Measurements from ENCODE around the gene GPS2. TPM values are rescaled to one million over a fixed set of nuclear protein-coding genes. Genes with fewer than 3 reads are reported as not detected.
A peak's percentile ranks its signal among the peaks of the same experiment; 100 is the strongest.

Gene GPS2
- total and polyA plus RNA-seq, 8 donors, result 48.2 to 102 (median 80.8) TPM

DNA sequence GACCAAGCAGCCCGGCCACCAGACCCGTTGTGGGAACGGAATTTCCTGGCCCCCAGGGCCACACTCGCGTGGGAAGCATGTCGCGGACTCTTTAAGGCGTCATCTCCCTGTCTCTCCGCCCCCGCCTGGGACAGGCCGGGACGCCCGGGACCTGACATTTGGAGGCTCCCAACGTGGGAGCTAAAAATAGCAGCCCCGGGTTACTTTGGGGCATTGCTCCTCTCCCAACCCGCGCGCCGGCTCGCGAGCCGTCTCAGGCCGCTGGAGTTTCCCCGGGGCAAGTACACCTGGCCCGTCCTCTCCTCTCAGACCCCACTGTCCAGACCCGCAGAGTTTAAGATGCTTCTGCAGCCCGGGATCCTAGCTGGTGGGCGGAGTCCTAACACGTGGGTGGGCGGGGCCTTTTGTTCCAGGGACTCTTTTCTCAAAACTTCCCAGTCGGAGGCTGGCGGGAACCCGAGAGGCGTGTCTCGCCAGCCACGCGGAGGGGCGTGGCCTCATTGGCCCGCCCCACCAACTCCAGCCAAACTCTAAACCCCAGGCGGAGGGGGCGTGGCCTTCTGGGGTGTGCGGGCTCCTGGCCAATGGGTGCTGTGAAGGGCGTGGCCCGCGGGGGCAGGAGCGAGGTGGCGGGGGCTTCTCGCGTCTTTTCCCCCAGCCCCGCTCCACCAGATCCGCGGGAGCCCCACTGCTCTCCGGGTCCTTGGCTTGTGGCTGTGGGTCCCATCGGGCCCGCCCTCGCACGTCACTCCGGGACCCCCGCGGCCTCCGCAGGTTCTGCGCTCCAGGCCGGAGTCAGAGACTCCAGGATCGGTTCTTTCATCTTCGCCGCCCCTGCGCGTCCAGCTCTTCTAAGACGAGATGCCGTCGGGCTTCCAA is 33.8 kb downstream of the GPS2 start, which contains the start of gene SLC2A4:
Gene SLC2A4 (plus strand): TSS at position 645 of the 879 bp plus-strand sequence. CDS start 217 bp downstream, at position 862.
- Histone ChIP-seq H3K9me3 (no peaks in the 10 kb centered on the region), H3K4me1 (peaks cover 17 to 24% of the 10 kb centered on the region in 2 donors), H3K27me3 (peaks cover 0 to 39% of the 10 kb centered on the region in 2 donors), H3K36me3 (no peaks in the 10 kb centered on the region), H3K4me3 (peak within 1 kb of the TSS; percentile 31 to 46), H3K27ac (peak within 1 kb of the TSS; percentile 62 to 65)
- intact Hi-C loops (cut with DNase I), result no loop called here
- TF ChIP-seq, protein P1, sequence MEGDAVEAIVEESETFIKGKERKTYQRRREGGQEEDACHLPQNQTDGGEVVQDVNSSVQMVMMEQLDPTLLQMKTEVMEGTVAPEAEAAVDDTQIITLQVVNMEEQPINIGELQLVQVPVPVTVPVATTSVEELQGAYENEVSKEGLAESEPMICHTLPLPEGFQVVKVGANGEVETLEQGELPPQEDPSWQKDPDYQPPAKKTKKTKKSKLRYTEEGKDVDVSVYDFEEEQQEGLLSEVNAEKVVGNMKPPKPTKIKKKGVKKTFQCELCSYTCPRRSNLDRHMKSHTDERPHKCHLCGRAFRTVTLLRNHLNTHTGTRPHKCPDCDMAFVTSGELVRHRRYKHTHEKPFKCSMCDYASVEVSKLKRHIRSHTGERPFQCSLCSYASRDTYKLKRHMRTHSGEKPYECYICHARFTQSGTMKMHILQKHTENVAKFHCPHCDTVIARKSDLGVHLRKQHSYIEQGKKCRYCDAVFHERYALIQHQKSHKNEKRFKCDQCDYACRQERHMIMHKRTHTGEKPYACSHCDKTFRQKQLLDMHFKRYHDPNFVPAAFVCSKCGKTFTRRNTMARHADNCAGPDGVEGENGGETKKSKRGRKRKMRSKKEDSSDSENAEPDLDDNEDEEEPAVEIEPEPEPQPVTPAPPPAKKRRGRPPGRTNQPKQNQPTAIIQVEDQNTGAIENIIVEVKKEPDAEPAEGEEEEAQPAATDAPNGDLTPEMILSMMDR (IDR thresholded peaks at IDR 0.05), result no peak
- ATAC-seq (peak; percentile 94), DNase-seq (peak; percentile 77 to 96 (median 94))

DNA sequence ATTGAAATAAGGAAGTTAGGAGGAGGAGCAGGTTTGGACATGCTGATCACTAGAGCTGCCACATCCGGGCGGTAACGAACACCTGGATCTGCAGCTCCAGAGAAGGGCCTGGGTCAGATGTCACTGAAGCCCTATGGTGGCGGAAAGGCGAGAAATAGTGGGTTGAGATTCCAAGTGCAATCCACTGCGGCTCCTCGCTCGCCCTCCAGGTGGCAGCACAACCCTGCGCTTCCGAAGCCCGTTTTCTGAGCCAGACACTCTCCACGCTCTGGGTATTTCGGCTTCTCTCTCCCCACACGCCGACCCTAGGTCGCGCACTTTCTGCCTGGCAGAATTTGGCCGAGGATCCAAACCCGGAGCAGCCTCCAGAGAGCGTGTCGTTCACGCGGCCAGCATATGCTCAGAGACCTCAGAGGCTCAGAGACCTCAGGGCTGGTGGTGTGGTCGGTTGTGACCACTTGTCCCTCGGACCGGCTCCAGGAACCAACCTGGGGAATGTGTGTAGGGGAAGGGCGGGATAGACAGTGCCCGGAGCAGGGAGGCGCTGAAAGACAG is 34.6 kb downstream of the GPS2 start:
- ATAC-seq (peak; percentile 93), DNase-seq (peak; percentile 82 to 93 (median 86))
- Histone ChIP-seq H3K9me3 (no peaks in the 10 kb centered on the region), H3K4me1 (peaks cover 17 to 24% of the 10 kb centered on the region in 2 donors), H3K27me3 (peaks cover 0 to 36% of the 10 kb centered on the region in 2 donors), H3K36me3 (no peaks in the 10 kb centered on the region), H3K4me3 (peak overlapping the region; percentile 31 to 46), H3K27ac (peak overlapping the region; percentile 62 to 65)
- TF ChIP-seq, protein P1 (IDR thresholded peaks at IDR 0.05), result peak; percentile 95 to 96
- intact Hi-C loops (cut with DNase I), result no loop called here

DNA sequence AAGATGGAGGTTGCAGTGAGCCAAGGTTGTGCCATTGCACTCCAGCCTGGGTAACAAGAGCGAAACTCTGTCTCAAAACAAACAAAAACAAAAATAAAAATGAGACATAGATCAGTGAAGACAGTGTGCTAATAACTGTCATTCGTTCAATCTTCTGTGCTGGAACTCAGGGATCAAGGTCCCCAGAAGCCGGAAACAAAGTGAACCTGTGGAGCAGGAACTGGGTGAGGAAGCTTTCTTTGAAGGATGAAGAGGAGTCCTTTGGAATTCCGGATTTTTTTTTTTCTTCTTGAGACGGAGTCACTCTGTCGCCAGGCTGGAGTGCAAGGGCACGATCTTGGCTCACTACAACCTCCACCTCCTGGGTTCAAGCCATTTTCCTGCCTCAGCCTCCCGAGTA is 35.7 kb downstream of the GPS2 start:
- DNase-seq, result no peak

DNA sequence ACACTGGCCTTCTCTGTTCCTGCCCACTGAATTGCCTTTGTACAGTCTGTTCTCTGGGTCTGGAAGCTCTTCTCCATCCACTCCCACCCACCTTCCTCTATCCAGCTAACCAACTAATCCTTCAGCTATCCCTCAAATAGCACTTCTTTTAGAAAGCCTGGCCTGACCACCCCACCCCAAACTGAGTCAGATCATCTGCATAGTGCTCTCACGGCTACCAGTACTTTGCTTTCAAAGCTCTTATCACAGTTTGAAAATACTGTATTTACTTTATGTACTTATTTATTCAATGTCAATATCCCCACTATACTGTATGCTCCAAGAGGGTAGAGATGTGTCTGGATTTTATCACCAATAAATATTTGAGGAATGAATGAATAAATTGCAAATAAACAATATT is 48.4 kb downstream of the GPS2 start:
- TF ChIP-seq, protein P1 (IDR thresholded peaks at IDR 0.05), result no peak
- no peak for ATAC-seq
- no peak for DNase-seq
- Histone ChIP-seq H3K27me3 (peaks cover 9 to 43% of the 10 kb centered on the region in 2 donors), H3K9me3 (no peaks in the 10 kb centered on the region), H3K4me1 (peaks cover 3 to 21% of the 10 kb centered on the region in 2 donors), H3K36me3 (no peaks in the 10 kb centered on the region), H3K4me3 (no peak overlapping the region), H3K27ac (no peak overlapping the region)
- intact Hi-C loops (cut with DNase I), result no loop called here

More for the DNA sequence above, 35.7 kb downstream of the GPS2 start:
- H3K27ac ChIP-seq, result no peak overlapping the region
- no peaks in the 10 kb centered on the region for H3K9me3 ChIP-seq
- peaks cover 17 to 24% of the 10 kb centered on the region in 2 donors for H3K4me1 ChIP-seq
- no peak for ATAC-seq
- no peaks in the 10 kb centered on the region for H3K36me3 ChIP-seq
- H3K27me3 ChIP-seq, result peaks cover 0 to 36% of the 10 kb centered on the region in 2 donors
- intact Hi-C loops (cut with DNase I), result no loop called here
- no peak overlapping the region for H3K4me3 ChIP-seq
- TF ChIP-seq, protein P1 (IDR thresholded peaks at IDR 0.05), result no peak

DNA sequence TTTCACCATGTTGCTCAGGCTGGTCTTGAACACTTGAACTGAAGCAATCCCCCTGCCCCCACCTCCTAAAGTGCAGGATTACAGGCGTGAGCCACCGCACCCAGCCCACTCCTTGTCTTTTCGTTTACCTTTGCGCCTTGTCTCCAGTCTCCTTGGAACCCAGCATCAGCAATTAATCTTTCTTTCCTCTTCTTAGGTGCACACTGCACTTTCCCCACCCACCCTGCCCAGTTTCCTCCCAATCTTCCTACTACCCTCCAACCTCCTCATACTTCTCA is 51.4 kb downstream of the GPS2 start:
- intact Hi-C loops (cut with DNase I), result no loop called here
- peaks cover 10 to 58% of the 10 kb centered on the region in 2 donors for H3K27me3 ChIP-seq
- ATAC-seq (no peak), DNase-seq (no peak)
- peaks cover 0 to 18% of the 10 kb centered on the region in 2 donors for H3K36me3 ChIP-seq
- H3K9me3 ChIP-seq, result no peaks in the 10 kb centered on the region
- H3K4me3 ChIP-seq, result peak overlapping the region in 1 of 2 donors; percentile 59
- H3K27ac ChIP-seq, result peak overlapping the region; percentile 46 to 88
- H3K4me1 ChIP-seq, result peaks cover 3 to 43% of the 10 kb centered on the region in 2 donors
- TF ChIP-seq, protein P1 (IDR thresholded peaks at IDR 0.05), result no peak
